Measurements from ENCODE around the gene CDK3. TPM values are rescaled to one million over a fixed set of nuclear protein-coding genes. Genes with fewer than 3 reads are reported as not detected.

The CDK3 gene
- 1 to 10 TPM; 1.9 to 6.3 (median 3.0) TPM for total RNA-seq
- polyA plus RNA-seq, result 10 to 100 TPM; 32.2 to 34.7 TPM

DNA sequence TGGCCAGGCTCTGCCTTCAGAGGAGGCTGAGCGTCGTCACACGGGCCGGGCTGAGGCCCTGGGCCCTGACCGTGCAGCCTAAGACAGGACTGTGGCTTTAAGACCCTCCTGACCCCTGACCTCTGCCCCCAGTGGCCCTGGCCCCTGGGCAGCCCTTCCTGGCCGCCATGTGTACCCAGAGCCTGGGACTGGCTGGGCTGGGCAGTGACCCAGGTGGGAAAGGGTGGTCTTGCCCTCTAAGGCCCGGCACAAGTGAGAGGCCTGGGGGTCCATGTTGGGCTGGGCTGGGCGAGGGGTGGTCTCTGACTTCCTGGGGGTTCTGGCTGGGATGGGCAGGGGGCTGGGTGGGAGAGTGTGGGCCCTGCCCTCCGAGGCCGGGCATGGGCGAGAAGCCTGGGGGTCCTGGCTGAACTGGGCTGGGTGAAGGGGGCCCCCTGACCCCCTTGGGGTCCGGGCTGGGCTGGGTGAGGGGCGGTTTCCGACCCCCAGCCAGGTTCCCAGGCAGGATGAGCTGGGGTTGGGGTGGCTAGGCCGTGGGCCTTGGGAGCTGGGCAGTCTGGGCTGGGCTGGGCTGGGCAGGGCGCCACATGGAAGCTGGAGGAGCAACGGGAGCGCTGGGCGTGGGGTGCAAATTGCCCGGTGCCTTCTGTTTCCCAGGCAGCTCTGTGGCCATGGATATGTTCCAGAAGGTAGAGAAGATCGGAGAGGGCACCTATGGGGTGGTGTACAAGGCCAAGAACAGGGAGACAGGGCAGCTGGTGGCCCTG lies at the start of gene CDK3:
TSS of gene CDK3 (plus strand) at position 101 of the 767 bp plus-strand sequence. CDS start at position 672, 571 bp downstream.
- Histone ChIP-seq H3K9me3 (no peaks in the 10 kb centered on the region), H3K4me1 (peaks cover 8 to 20% (median 14%) of the 10 kb centered on the region in 3 donors), H3K27ac (peak within 1 kb of the TSS in 3 of 4 donors; percentile 2 to 60 (median 25)), H3K27me3 (no peaks in the 10 kb centered on the region), H3K4me3 (no peak within 1 kb of the TSS), H3K36me3 (no peaks in the 10 kb centered on the region)
- ATAC-seq (peak; percentile 1 to 39 (median 30)), DNase-seq (peak in 4 of 6 donors; percentile 42 to 80 (median 72)), FAIRE-seq (no peak)
- 68 to 69% methylated on average over 20 to 21 of the region's 21 CpGs for WGBS, 2 donors
- TF ChIP-seq, protein P1, sequence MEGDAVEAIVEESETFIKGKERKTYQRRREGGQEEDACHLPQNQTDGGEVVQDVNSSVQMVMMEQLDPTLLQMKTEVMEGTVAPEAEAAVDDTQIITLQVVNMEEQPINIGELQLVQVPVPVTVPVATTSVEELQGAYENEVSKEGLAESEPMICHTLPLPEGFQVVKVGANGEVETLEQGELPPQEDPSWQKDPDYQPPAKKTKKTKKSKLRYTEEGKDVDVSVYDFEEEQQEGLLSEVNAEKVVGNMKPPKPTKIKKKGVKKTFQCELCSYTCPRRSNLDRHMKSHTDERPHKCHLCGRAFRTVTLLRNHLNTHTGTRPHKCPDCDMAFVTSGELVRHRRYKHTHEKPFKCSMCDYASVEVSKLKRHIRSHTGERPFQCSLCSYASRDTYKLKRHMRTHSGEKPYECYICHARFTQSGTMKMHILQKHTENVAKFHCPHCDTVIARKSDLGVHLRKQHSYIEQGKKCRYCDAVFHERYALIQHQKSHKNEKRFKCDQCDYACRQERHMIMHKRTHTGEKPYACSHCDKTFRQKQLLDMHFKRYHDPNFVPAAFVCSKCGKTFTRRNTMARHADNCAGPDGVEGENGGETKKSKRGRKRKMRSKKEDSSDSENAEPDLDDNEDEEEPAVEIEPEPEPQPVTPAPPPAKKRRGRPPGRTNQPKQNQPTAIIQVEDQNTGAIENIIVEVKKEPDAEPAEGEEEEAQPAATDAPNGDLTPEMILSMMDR (IDR thresholded peaks at IDR 0.05), result peak in 1 of 4 donors; percentile 7
- intact Hi-C loops (cut with DNase I), result no loop called here

DNA sequence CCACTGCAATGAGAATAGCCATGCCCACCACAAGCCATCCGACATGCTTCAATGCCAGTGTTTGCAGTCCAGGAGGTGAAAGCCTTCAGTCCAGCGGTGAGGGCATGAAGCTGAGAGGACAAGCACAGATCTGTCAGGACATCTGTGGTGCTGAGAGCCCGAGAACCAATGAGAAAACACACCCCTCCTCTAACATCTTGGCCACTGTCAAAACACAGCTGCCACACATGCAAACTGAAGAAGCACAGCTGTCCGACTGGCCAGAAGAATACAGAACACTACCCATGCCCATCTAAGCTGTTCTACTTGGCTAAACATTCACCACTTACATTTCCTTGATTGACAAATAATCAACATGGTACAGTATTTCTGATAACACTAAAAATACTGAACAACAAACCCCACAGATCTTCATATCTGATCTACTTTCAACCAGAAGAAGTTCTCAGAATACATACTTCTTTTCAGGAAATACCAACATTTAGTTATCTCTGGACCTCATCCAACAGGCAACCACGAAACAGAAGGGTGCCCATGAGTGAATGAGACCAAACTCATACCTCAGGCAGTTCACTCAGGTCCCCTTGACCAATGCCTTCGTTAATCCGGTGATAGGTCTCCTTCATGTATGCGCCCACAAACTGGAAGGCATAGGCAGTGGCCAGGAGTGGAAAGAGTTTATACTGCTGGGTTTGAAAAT lies 49.6 kb upstream of the CDK3 start:
- intact Hi-C loops (cut with DNase I), result no loop called here
- WGBS, 2 donors, result 77 to 81% methylated on average over 8 of the region's 8 CpGs
- TF ChIP-seq, protein P1 (IDR thresholded peaks at IDR 0.05), result no peak
- Histone ChIP-seq H3K27me3 (no peaks in the 10 kb centered on the region), H3K9me3 (no peaks in the 10 kb centered on the region), H3K36me3 (peaks cover 4 to 95% (median 64%) of the 10 kb centered on the region in 3 donors), H3K4me1 (no peaks in the 10 kb centered on the region), H3K27ac (no peak overlapping the region), H3K4me3 (no peak overlapping the region)
- FAIRE-seq (no peak), ATAC-seq (no peak), DNase-seq (no peak)

DNA sequence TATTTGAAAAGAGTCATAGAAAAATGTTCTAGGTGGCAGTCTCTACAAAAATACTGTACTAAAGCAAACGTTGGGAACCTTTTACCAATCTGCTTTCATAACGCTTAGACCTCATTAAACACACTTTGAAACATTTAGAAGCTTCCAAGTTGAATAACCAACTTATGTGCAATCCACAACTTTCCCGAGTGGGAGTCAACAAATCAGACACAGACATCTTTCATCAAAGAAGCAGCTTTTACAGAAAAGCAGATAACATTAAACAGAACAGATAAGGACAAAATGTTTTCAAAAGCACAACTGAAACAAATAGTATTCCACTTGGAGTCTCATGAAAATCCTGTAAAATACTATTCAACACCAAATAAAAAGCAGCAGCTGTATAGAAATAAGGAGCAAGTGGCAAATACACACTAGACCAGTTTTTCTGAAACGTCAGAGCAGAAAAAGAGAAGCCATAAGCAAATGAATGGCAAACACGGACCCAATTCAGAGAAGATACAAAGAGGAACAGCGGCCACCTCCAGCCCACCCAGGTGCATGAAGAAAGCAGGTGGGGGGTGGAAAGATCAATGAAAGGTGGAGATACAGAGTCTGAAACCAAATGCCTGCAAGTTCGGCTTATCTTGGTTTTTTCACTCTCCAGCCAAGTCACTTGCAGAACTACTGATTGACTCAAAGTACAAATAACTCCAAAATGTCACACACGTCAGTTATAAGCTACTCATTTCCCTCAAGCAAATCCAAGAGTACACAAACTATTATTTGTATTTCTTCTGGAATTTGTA lies 41.4 kb upstream of the CDK3 start:
- TF ChIP-seq, protein P1 (IDR thresholded peaks at IDR 0.05), result no peak
- WGBS, 2 donors, result 10% methylated on average over 8 of the region's 8 CpGs
- Histone ChIP-seq H3K27ac (peak overlapping the region in 3 of 4 donors; percentile 6 to 53 (median 20)), H3K36me3 (peaks cover 0 to 24% (median 8%) of the 10 kb centered on the region in 3 donors), H3K4me3 (no peak overlapping the region), H3K9me3 (no peaks in the 10 kb centered on the region), H3K4me1 (peaks cover 8 to 25% (median 23%) of the 10 kb centered on the region in 3 donors), H3K27me3 (no peaks in the 10 kb centered on the region)
- intact Hi-C loops (cut with DNase I), result no loop called here
- ATAC-seq, result peak; percentile 81 to 90 (median 86)
- no peak for DNase-seq
- FAIRE-seq, result no peak

DNA sequence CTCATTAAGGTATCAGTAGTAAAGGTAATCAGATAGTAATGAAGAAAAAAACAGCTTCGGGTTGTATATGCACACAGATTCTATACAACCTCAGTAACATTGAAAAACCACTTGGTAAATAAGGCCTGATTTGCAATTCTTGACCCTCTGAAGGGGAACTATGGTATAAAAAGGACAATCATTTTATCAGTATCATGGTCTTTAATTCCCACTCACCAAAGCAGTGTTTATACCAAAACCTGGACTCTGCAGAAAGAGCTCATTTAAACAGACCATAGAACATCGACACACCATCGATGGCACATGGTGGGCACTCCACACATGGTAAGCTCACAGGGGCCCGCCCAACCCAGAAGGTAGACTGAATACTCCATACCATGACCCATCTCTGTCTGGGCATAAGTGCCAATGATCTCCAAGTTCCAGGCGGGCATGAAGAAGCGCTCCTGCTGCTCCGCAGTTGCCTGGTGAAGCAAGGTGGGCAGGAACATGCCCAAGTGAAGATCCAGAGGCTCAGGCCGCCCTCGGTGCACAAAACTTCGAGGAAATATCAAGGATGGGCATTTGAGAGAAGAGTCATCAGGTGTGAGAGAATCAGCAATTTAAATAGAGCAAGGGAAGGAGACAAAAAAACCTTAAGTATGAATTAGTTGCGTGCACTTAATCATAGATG lies 40.7 kb upstream of the CDK3 start:
- DNase-seq (no peak), ATAC-seq (peak in 2 of 4 donors; percentile 17 to 25), FAIRE-seq (no peak)
- Histone ChIP-seq H3K36me3 (peaks cover 0 to 17% (median 2%) of the 10 kb centered on the region in 3 donors), H3K4me3 (no peak overlapping the region), H3K27ac (peak overlapping the region in 2 of 4 donors; percentile 20 to 53), H3K4me1 (peaks cover 8 to 25% (median 23%) of the 10 kb centered on the region in 3 donors), H3K27me3 (no peaks in the 10 kb centered on the region), H3K9me3 (no peaks in the 10 kb centered on the region)
- TF ChIP-seq, protein P1 (IDR thresholded peaks at IDR 0.05), result no peak
- WGBS, 2 donors, result 78 to 79% methylated on average over 11 of the region's 11 CpGs
- intact Hi-C loops (cut with DNase I), result no loop called here
